Naive thymus-derived CD8-positive, alpha-beta T cell (primary cell): ENCODE measurements around the gene CDKN3. TPM values are rescaled to one million over a fixed set of nuclear protein-coding genes. Genes with fewer than 3 reads are reported as not detected.
"Not testable (repeated sequence)": the region's sequence is repeated elsewhere in the genome, so short reads cannot be mapped to it uniquely, and the experiment has no call there.

Source experiments
- ATAC-seq, 2 donors: fragments of 150-1000 bp; cut with Tn5 transposase in 1 of 2; sonication (Bioruptor Pico), chemical (Tn5 transposase) in 1 of 2; 1 replicate in 1 of 2; 2 replicates in 1 of 2; pipeline ENCODE4 v1.10.0; 2021; ENCODE audit warnings: mild to moderate bottlenecking in 2 of 2, moderate library complexity in 2 of 2
- POLR2A ChIA-PET: fragments of 350-600 bp; sonication (Branson Sonifier 250); formaldehyde crosslinking; loops from one replicate; lab custom pipeline; 2021; ENCODE audit warnings: antibody characterized with exemption; lab: Charles Lee
- DNase-seq, 10 donors: peaks; one replicate each; pipeline versions ENCODE4 v3.0.0 to v3.0.0-alpha.2; 2020 to 2022
- H3K27ac Mint-ChIP-seq, 10 donors: one replicate each; pipeline ENCODE4 v1.8.0; 2020 to 2022; ENCODE audit warnings: mild to moderate bottlenecking in 10 of 10, mixed read lengths in 10 of 10, moderate library complexity in 4 of 10, inconsistent platforms in 1 of 10
- H3K27me3 Mint-ChIP-seq, 5 donors: one replicate each; pipeline ENCODE4 v1.8.0; 2021 to 2022; ENCODE audit warnings: mixed read lengths in 5 of 5
- H3K36me3 Mint-ChIP-seq, 3 donors: one replicate each; pipeline ENCODE4 v1.8.0; 2020 to 2022; ENCODE audit warnings: mixed read lengths in 3 of 3, mild to moderate bottlenecking in 2 of 3, inconsistent platforms in 1 of 3
- H3K4me1 Mint-ChIP-seq, 4 donors: one replicate each; pipeline ENCODE4 v1.8.0; 2021 to 2022; ENCODE audit warnings: mixed read lengths in 4 of 4
- H3K4me3 Mint-ChIP-seq, 10 donors: one replicate each; pipeline ENCODE4 v1.8.0; 2020 to 2022; ENCODE audit warnings: mild to moderate bottlenecking in 10 of 10, mixed read lengths in 10 of 10, moderate library complexity in 6 of 10, inconsistent platforms in 1 of 10
- H3K9me3 Mint-ChIP-seq, 9 donors: one replicate each; pipeline ENCODE4 v1.8.0; 2020 to 2022; ENCODE audit warnings: mixed read lengths in 9 of 9, mild to moderate bottlenecking in 3 of 9, inconsistent platforms in 1 of 9, moderate library complexity in 1 of 9
- polyA plus RNA-seq, 3 donors: library from polyadenylated mRNA; unstranded; fragments of 300-500 nt; fragmentation: Illumina TruSeq; gene quantifications; one replicate each; pipeline ENCODE4 v1.2.3, GENCODE V29; 2021
- total RNA-seq, 8 experiments: library from RNA in 2 of 8; stranded (reverse) in 2 of 8; gene quantifications; one replicate each; pipeline ENCODE4 v1.2.3 and lab custom pipeline; 2021 to 2026

Gene CDKN3
- total and polyA plus RNA-seq, 5 experiments from 2014 or later, result 1.1 to 3.2 (median 2.2) TPM

DNA sequence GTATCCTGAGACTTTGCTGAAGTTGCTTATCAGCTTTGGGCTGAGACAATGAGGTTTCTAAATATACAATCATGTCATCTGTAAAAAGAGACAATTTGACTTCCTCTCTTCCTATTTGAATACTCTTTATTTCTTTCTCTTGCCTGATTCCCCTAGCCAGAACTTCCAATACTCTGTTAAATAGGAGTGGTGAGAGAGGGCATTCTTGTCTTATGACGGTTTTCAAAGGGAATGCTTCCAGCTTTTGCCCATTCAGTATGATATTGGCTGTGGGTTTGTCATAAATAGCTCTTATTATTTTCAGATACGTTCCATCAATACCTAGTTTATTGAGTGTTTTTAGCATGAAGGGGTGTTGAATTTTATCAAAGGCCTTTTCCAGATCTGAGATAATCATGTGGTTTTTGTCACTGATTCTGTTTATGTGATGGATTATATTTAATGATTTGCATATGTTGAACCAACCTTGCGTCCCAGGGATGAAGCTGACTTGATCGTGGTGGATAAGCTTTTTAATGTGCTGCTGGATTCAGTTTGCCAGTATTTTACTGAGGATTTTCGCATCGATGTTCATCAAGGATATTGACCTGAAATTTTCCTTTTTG lies 6.7 kb downstream of the CDKN3 start:
- DNase-seq, H3K4me1 Mint-ChIP-seq, ATAC-seq, H3K4me3 Mint-ChIP-seq, H3K9me3 Mint-ChIP-seq, H3K27ac Mint-ChIP-seq, POLR2A ChIA-PET, H3K27me3 Mint-ChIP-seq: not testable (repeated sequence)
- H3K36me3 Mint-ChIP-seq, result peaks cover 4 to 15% (median 8%) of the 10 kb centered on the region in 3 donors

- ATAC-seq, result no peak
- Mint-ChIP-seq H3K4me3 (no peak overlapping the region), H3K36me3 (peaks cover 4 to 8% (median 8%) of the 10 kb centered on the region in 3 donors), H3K9me3 (peaks cover 0 to 2% (median 0%) of the 10 kb centered on the region in 9 donors), H3K27me3 (no peaks in the 10 kb centered on the region), H3K27ac (no peak overlapping the region), H3K4me1 (no peaks in the 10 kb centered on the region)
- POLR2A ChIA-PET, result no interaction called here
- no peak for DNase-seq
Observed at GRCh38 chr14:54410215-54410614, 13.4 kb downstream of the CDKN3 start.

DNA sequence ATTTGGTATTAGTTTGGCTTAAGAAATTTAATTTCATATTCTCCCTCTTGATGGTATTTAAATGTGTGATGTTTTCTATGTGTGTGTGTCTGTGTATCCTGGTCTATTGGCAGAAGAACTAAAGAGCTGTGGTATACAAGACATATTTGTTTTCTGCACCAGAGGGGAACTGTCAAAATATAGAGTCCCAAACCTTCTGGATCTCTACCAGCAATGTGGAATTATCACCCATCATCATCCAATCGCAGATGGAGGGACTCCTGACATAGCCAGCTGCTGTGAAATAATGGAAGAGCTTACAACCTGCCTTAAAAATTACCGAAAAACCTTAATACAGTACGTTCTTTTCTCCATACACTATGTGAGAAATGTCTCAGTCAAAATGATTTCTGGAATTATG lies 14.6 kb downstream of the CDKN3 start:
- Mint-ChIP-seq H3K9me3 (peaks cover 0 to 2% (median 0%) of the 10 kb centered on the region in 9 donors), H3K4me3 (no peak overlapping the region), H3K27ac (no peak overlapping the region), H3K4me1 (no peaks in the 10 kb centered on the region), H3K27me3 (no peaks in the 10 kb centered on the region), H3K36me3 (peaks cover 4 to 8% (median 5%) of the 10 kb centered on the region in 3 donors)
- DNase-seq, result no peak
- no peak for ATAC-seq
- POLR2A ChIA-PET, result no interaction called here

GRCh38 chr14:54420478-54421142 lies 23.8 kb downstream of the CDKN3 start:
- H3K36me3 Mint-ChIP-seq, result peaks cover 0 to 20% (median 0%) of the 10 kb centered on the region in 3 donors
- peak overlapping the region in 2 of 10 donors; percentile 18 to 71 for H3K27ac Mint-ChIP-seq
- no peaks in the 10 kb centered on the region for H3K27me3 Mint-ChIP-seq
- ATAC-seq (peak in 1 of 2 donors; percentile 33), DNase-seq (no peak)
- no peak overlapping the region for H3K4me3 Mint-ChIP-seq
- H3K4me1 Mint-ChIP-seq, result peaks cover 0 to 4% (median 0%) of the 10 kb centered on the region in 4 donors
- POLR2A ChIA-PET, result no interaction called here
- H3K9me3 Mint-ChIP-seq, result no peaks in the 10 kb centered on the region

DNA sequence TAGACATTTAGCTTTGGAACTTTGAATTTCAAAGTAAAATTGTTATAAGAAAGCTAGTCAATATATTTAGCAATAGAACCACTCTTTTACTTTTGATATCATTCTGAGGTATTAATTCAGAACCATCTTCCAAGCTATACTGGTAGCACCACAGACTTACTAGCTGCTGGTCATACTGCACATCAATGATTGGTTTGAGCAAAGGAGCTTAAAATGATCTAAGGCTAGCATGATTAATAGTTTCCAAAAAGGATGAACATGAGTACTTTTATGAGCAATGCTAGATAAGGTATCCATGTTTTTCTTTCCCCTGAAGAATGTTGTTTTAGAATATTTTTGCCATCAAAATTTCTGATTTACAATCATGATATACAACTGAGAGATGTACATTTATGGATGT lies 27.2 kb downstream of the CDKN3 start:
- POLR2A ChIA-PET, result interaction anchor here (0.5 kb wide), 1 partner anchor 617 kb away, joined by 4 read pairs; no protein-coding TSS in a partner anchor
- DNase-seq (no peak), ATAC-seq (no peak)
- Mint-ChIP-seq H3K4me1 (peaks cover 0 to 5% (median 0%) of the 10 kb centered on the region in 4 donors), H3K27me3 (no peaks in the 10 kb centered on the region), H3K36me3 (peaks cover 0 to 50% (median 1%) of the 10 kb centered on the region in 3 donors), H3K4me3 (no peak overlapping the region), H3K27ac (peak overlapping the region in 1 of 10 donors; percentile 36), H3K9me3 (no peaks in the 10 kb centered on the region)

DNA sequence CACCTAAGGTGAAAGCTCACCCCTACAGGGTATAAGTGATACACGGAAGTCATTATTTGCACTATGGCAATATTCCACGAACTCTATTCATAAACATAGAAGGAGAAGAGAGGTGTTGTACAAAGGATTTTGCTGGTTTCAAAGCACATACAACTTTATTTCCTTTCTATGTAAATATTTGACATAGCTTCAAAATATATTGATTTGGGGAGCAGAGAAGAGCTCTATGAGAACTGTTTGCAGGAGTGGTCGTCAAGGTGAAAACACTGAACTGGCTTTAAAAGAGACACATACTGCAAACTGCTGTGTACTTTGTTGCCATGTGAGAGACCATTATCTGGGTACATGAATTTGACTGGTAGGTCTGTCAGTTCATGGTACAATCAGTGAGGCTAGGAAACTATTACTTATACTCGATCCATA lies 27.7 kb downstream of the CDKN3 start:
- H3K4me3 Mint-ChIP-seq, result no peak overlapping the region
- peaks cover 0 to 5% (median 0%) of the 10 kb centered on the region in 4 donors for H3K4me1 Mint-ChIP-seq
- no peaks in the 10 kb centered on the region for H3K9me3 Mint-ChIP-seq
- H3K36me3 Mint-ChIP-seq, result peaks cover 0 to 55% (median 1%) of the 10 kb centered on the region in 3 donors
- ATAC-seq (no peak), DNase-seq (no peak)
- POLR2A ChIA-PET, result no interaction called here
- no peaks in the 10 kb centered on the region for H3K27me3 Mint-ChIP-seq
- H3K27ac Mint-ChIP-seq, result peak overlapping the region in 1 of 10 donors; percentile 36

DNA sequence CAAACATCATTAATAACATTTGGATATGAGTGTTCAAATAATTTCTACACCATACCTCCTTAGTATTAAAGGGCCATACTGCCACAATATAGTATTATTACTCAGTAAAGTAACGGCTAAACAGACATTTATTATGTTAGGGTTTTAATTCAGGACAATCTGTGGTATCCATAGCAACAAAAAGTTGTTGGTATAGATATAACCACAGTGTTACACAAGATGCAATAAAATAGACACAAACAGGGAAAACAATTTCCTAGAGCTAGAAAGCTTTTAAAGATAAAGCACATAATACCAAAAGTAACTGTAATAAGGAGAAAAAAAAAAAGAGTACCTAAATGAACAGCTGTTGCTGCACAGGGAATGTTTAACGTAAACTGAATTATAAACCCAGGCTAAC lies 28.3 kb downstream of the CDKN3 start:
- no peak for ATAC-seq

GRCh38 chr14:54425537-54426274 lies 28.9 kb downstream of the CDKN3 start:
- no peak for DNase-seq
- no peaks in the 10 kb centered on the region for H3K27me3 Mint-ChIP-seq
- peaks cover 0 to 3% (median 0%) of the 10 kb centered on the region in 4 donors for H3K4me1 Mint-ChIP-seq
- H3K9me3 Mint-ChIP-seq, result no peaks in the 10 kb centered on the region
- peak overlapping the region in 1 of 10 donors; percentile 27 for H3K27ac Mint-ChIP-seq
- POLR2A ChIA-PET, result no interaction called here
- H3K4me3 Mint-ChIP-seq, result no peak overlapping the region
- no peak for ATAC-seq
- H3K36me3 Mint-ChIP-seq, result peaks cover 0 to 67% (median 1%) of the 10 kb centered on the region in 3 donors

More for the DNA sequence above, 28.3 kb downstream of the CDKN3 start:
- Mint-ChIP-seq H3K4me1 (peaks cover 0 to 5% (median 0%) of the 10 kb centered on the region in 4 donors), H3K9me3 (no peaks in the 10 kb centered on the region), H3K27ac (no peak overlapping the region), H3K27me3 (no peaks in the 10 kb centered on the region), H3K36me3 (peaks cover 0 to 61% (median 1%) of the 10 kb centered on the region in 3 donors), H3K4me3 (no peak overlapping the region)
- DNase-seq, result no peak
- POLR2A ChIA-PET, result no interaction called here

- Mint-ChIP-seq H3K36me3 (peaks cover 0 to 84% (median 1%) of the 10 kb centered on the region in 3 donors), H3K4me1 (peaks cover 3 to 7% (median 6%) of the 10 kb centered on the region in 4 donors), H3K4me3 (no peak overlapping the region), H3K27ac (no peak overlapping the region), H3K9me3 (no peaks in the 10 kb centered on the region), H3K27me3 (no peaks in the 10 kb centered on the region)
- DNase-seq, result no peak
- POLR2A ChIA-PET, result no interaction called here
- ATAC-seq, result no peak
Observed at GRCh38 chr14:54427871-54428270, 31.1 kb downstream of the CDKN3 start.

DNA sequence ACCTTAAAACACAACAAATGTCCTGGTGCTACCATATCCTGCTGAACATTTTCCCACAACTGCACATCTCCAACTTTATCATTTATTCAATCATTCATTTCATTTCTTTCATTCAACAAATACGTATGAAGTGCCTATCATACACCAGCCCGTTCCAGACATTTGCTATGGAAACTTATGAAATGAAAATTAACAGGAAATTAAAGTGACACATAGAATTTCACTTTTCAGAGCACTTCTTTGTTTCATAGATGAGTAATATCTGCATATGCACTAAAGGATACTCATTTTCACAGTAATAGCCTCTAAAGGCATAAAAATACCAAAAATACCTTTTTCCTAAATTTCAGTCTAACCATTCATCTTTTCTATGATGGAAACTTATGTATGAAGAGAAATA lies 31.7 kb downstream of the CDKN3 start:
- Mint-ChIP-seq H3K36me3 (peaks cover 0 to 89% (median 1%) of the 10 kb centered on the region in 3 donors), H3K4me1 (peaks cover 3 to 11% (median 11%) of the 10 kb centered on the region in 4 donors), H3K4me3 (no peak overlapping the region), H3K27me3 (no peaks in the 10 kb centered on the region), H3K9me3 (no peaks in the 10 kb centered on the region), H3K27ac (no peak overlapping the region)
- no peak for DNase-seq
- POLR2A ChIA-PET, result no interaction called here
- ATAC-seq, result no peak

DNA sequence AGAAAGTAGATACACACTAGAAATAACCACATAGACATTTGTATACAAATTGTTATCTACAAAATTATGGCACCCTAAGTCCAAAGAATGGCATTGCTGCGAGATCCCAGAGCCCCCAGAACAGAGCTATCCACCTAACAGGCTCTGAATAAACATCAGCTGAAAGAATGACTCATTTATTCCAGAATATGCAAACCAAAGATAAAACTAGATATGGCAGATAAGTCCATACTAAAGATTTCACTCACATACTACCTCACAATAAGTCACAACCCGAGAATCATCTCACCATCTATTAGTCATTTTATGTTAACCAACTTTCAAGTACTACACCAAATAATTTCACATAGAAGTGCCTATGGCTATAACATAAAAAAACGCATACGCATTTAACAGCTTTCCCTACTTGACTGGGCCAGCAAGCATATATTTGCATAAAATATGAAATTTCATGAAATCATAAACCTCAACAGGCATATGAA lies 38.7 kb downstream of the CDKN3 start:
- Mint-ChIP-seq H3K36me3 (peaks cover 0 to 53% (median 0%) of the 10 kb centered on the region in 3 donors), H3K9me3 (no peaks in the 10 kb centered on the region), H3K4me1 (peaks cover 16 to 77% (median 62%) of the 10 kb centered on the region in 4 donors), H3K27ac (peak overlapping the region in 2 of 10 donors; percentile 16 to 46), H3K4me3 (peak overlapping the region in 2 of 10 donors; percentile 3 to 62), H3K27me3 (no peaks in the 10 kb centered on the region)
- no peak for ATAC-seq
- DNase-seq, result no peak
- POLR2A ChIA-PET, result no interaction called here

DNA sequence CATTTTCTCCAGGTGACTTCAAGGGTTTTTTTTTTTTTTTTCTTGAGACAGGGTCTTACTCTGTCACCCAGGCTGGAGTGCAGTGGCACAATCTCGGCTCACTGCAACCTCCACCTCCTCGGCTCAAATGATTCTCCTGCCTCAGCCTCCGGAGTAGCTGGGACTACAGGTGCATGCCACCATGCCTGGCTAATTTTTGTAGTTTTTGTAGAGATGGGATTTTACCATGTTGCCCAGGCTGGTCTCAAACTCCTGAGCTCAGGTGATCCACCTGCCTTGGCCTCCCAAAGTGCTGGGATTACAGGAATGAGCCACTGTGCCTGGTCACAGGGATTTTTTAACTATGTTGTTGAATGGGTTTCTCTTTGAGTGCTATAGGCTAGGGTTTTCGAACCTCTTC lies 41.1 kb downstream of the CDKN3 start:
- H3K4me3 Mint-ChIP-seq, H3K9me3 Mint-ChIP-seq, H3K27me3 Mint-ChIP-seq, ATAC-seq, DNase-seq, POLR2A ChIA-PET: not testable (repeated sequence)
- H3K36me3 Mint-ChIP-seq, result peaks cover 0 to 34% (median 0%) of the 10 kb centered on the region in 3 donors
- H3K4me1 Mint-ChIP-seq, result peaks cover 25 to 80% (median 66%) of the 10 kb centered on the region in 4 donors
- H3K27ac Mint-ChIP-seq, result peak overlapping the region in 1 of 10 donors; percentile 12
